Brain pericyte (primary cell): ENCODE measurements around the gene GRK5.
A peak's percentile ranks its signal among the peaks of the same experiment; 100 is the strongest.
"Not testable (repeated sequence)": the region's sequence is repeated elsewhere in the genome, so short reads cannot be mapped to it uniquely, and the experiment has no call there.

Source experiments
- DNase-seq: peaks from one replicate; pipeline ENCODE4 v3.0.0-alpha.2; 2012; ENCODE audit warnings: low read depth, low spot score

GRK5 gene

DNA sequence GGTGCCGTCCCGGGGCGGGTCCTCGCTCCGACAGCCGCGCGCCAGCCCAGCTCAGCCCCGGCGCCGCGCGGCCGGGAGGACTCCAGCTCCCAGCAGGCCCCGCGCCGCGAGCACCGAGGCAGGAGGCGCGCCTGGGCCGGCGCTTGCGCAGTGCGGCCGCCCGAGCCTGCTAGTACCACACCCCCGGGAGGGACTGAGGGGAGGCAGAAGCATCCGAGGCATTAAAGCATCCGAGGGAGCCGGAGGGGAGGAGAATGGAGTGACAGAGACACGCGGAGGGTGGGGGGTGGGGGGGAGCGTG lies at the start of gene GRK5:
Gene GRK5, plus strand, starts transcription at position 206 of the 301 bp plus-strand sequence. CDS start 347 bp downstream, outside the sequence.
- DNase-seq, result peak; percentile 92

GRCh38 chr10:119159332-119159731 lies 48.0 kb upstream of the GRK5 start:
- DNase-seq, result no peak

GRCh38 chr10:119161680-119162451 lies 45.5 kb upstream of the GRK5 start:
- no peak for DNase-seq

- no peak for DNase-seq
Measured at GRCh38 chr10:119162452-119163092, 44.8 kb upstream of the GRK5 start.

DNA sequence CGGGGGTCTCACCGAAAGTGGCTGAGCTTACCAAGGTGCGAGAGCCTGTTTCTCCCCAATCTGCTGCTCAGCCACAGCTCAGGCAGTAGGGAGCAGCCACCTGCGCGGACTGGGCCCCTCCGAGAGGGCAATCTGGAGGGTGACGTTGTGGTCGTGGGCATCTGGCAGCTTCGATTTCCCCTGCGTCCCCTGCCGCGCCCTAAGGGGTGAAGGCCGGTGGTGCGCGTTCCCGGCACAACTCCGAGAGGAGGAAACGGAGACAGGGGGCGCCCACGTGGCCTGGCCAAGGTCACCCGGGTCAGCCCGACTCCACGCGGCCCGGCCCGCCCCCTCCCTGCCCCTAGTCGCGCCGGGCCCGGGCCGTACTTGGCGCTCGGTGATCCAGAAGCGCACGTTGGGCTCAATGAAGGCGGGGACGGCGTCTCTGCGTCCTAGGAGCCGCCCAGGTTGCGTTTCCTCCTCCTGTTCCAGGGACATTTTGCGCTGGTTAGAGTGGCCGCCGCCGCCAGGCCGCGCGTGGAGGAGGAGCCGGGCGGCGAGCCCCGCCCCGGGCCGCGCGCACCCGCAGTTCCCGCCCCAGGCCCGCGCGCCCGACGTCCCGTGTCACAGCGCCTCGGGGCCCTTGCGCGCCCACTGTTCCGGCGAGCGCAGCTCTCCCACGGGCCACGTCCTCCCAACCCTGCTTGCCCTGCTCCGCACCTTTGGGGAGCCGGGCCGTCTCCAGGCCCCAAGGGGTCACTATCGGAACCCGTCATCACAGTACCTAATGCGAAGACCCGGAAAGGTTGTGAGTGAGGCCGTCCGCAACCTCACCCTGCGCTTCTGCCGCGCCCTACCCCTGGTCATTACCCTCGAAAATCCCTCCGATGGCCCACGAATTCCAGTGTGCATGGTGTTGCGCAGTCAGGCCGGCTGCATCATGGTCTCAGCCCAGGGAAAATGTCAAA lies 41.9 kb upstream of the GRK5 start, which contains the start of gene SFXN4:
Gene SFXN4, minus strand, starts transcription at position 544 of the 947 bp plus-strand sequence. Its CDS starts 67 bp downstream, at position 477.
- DNase-seq, result no peak

GRCh38 chr10:119166118-119166500 lies 41.3 kb upstream of the GRK5 start:
- DNase-seq, result no peak

- DNase-seq, result no peak
Measured at GRCh38 chr10:119166564-119166963, 40.8 kb upstream of the GRK5 start.

DNA sequence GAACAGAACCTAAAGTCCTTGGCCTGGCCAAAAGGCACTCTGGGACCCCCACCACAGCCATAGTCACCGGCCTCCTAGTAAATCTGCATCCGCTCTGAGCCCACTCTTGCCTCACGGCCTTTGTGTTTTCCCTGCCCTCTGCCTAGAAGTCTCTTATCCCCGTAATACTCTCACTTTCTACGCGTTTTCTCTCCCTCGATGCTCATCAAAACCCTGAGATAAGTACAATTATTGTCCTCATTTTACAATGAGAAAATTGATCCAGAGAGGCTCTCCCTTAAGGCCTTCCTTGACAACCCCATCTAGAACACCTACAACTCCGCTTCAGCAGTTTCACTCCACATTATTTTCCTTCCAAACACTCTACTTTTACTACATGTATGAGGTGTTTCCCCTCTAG lies 40.3 kb upstream of the GRK5 start:
- no peak for DNase-seq

DNA sequence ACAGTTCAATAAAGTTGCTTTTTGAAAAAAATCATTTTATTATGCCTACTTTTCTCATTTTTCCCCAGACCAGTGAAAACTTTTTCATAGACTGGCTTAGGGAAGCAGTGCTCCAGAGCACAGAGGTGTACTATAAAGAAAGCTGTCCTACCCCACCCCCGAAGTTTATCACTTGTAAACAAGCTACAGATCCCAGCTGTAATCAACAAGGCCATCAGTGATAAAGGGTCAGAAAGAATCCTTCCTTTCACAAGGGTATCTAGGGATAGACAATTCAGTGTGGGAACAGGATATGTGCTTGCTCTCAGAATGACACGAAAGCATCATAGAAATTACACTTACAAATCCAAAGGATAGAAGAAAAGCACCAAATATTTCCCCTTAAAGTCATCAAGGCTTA lies 33.3 kb upstream of the GRK5 start:
- DNase-seq, result no peak

DNA sequence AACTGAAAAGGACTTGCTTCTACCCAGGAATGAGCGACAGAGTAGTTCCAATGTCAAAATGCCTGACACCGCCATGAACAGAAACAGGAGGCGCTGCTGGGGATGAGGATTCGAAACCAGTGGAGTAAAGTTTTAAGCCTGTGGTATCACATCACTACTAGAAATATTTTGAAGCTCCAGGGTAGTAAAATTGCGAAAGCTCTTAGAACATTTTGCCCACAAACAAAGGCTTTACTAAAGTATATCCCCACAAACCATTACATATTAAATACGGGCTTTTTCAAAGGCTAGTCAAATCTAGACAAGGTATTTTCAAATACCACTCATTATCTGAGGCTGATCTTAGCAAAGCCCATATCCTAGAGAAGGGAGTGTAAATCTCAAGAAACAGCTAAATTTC lies 31.2 kb upstream of the GRK5 start:
- DNase-seq, result no peak

GRCh38 chr10:119177708-119178371 lies 29.5 kb upstream of the GRK5 start:
- no peak for DNase-seq

GRCh38 chr10:119178372-119179119 lies 28.8 kb upstream of the GRK5 start, which contains the start of gene PRDX3:
PRDX3 (minus strand) TSS chr10:119178812; CDS start chr10:119178790, 22 bp downstream.
- peak; percentile 53 for DNase-seq

- not testable (repeated sequence) for DNase-seq
Measured at GRCh38 chr10:119180850-119181400, 26.4 kb upstream of the GRK5 start.

GRCh38 chr10:119183664-119184412 lies 23.5 kb upstream of the GRK5 start:
- no peak for DNase-seq

GRCh38 chr10:119189811-119190282 lies 17.5 kb upstream of the GRK5 start:
- DNase-seq, result no peak

- DNase-seq, result no peak
Measured at GRCh38 chr10:119190353-119190752, 17.0 kb upstream of the GRK5 start.

DNA sequence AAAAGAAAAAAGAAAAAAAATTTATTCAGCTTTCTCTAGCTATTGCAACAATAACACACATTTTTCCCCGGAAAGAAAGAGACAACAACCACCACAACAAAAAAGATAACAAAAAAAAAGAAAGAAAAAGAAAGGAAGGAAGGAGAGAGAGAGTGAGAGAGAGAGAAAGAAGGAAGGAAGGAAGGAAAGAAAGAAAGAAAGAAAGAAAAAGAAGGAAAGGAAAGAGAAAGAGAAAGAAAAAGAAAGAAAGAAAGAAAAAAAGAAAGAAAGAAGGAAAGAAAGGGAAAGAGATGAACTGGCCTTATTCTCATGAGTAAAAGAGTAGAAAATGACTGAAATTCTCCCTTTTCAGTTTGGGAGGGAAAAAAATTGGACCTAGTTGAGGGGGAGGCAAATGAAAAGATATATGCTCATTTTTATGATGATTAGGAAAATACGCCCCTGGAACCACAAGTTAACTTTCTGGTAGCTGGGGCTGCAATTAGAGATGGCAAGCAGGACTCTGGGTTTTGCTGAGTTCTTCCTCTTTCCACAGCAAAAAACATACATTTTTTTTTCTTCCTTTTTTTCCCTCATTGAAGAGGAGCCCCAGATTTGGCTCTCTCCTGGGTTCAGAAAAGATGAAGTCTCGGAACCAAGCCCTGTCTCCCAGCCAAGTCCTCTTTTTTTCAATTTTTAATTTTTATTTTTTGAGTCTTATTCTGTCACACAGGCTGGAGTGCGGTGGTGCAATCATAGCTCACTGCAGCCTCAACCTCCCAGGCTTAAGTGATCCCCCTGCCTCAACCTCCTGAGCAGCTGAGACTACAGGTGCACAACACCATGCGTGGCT lies 16.2 kb upstream of the GRK5 start:
- no peak for DNase-seq

DNA sequence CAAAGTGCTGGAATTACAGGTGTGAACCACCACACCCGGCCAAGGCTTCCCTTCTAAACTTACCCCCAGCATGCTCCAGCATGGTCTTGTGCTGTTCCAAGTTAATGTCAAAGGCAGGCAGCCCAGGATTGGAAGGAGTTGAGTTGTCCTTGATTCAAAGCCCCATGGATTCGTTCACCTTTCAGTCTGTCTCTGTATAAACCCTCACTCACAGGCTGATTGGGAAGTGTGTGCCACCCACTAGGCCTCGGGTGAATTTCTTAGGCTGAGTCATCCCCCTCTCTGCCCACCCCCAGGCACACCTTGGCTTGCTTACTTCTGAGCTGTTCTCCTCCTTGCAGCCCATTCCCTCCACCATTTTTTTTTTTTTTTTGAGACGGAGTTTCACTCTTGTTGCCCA lies 15.5 kb upstream of the GRK5 start:
- no peak for DNase-seq

- no peak for DNase-seq
Measured at GRCh38 chr10:119197921-119198320, 9.4 kb upstream of the GRK5 start.
